Activated T-cell treated with anti-CD3 and anti-CD28 coated beads, Interleukin-2, amount 50 U/mL, for 4 hours (primary cell): Measurements from ENCODE around the gene PFN1. TPM values are rescaled to one million over a fixed set of nuclear protein-coding genes. Genes with fewer than 3 reads are reported as not detected.

Experiments used
- ATAC-seq, 2 donors: fragments of 200-7000 bp; cut with Tn5 transposase; one replicate each; pipeline ENCODE4 v1.10.0; 2021
- DNase-seq: peaks from one replicate; pipeline ENCODE4 v3.0.0-alpha.2; 2020
- H3K27me3 Mint-ChIP-seq: one replicate; pipeline ENCODE4 v1.8.0; 2021; ENCODE audit warnings: low read depth, mixed read lengths
- H3K36me3 Mint-ChIP-seq: one replicate; pipeline ENCODE4 v1.8.0; 2022; ENCODE audit warnings: mixed read lengths; ENCODE audit not compliant: insufficient read depth
- H3K4me1 Mint-ChIP-seq: one replicate; pipeline ENCODE4 v1.8.0; 2021; ENCODE audit warnings: low read depth, mixed read lengths
- H3K4me3 Mint-ChIP-seq: one replicate; pipeline ENCODE4 v1.8.0; 2021; ENCODE audit warnings: mild to moderate bottlenecking, moderate library complexity, mixed read lengths
- H3K9me3 Mint-ChIP-seq: one replicate; pipeline ENCODE4 v1.8.0; 2021; ENCODE audit warnings: mixed read lengths
- total RNA-seq, 3 donors: library from RNA; stranded (reverse); gene quantifications; one replicate each; pipeline ENCODE4 v1.2.1, GENCODE V29; 2021

Gene PFN1
- total RNA-seq, 3 donors from 2014 or later: 1,652 to 1,716 (median 1,674) TPM

DNA sequence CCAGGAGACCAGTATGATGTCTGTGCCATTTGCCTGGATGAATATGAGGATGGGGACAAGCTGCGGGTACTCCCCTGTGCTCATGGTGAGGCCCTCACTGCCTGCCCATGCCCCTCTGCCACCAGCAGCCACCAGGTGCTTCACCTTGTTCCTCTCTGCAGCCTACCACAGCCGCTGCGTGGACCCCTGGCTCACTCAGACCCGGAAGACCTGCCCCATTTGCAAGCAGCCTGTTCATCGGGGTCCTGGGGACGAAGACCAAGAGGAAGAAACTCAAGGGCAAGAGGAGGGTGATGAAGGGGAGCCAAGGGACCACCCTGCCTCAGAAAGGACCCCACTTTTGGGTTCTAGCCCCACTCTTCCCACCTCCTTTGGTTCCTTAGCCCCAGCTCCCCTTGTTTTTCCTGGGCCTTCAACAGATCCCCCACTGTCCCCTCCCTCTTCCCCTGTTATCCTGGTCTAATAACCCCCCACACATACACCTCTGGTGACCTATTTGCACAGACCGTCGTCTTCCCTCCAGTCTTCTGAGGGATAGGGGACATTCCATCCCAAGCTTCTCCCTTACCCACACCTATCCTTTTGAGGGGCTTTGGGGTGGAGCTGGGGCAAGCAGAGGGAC, 3.7 kb downstream of the PFN1 start:
- H3K4me3 Mint-ChIP-seq: peak overlapping the region; percentile 94
- peaks cover 55% of the 10 kb centered on the region for H3K4me1 Mint-ChIP-seq
- no peaks in the 10 kb centered on the region for H3K27me3 Mint-ChIP-seq
- peaks cover 43% of the 10 kb centered on the region for H3K36me3 Mint-ChIP-seq
- ATAC-seq (no peak), DNase-seq (no peak)
- H3K9me3 Mint-ChIP-seq: no peaks in the 10 kb centered on the region

DNA sequence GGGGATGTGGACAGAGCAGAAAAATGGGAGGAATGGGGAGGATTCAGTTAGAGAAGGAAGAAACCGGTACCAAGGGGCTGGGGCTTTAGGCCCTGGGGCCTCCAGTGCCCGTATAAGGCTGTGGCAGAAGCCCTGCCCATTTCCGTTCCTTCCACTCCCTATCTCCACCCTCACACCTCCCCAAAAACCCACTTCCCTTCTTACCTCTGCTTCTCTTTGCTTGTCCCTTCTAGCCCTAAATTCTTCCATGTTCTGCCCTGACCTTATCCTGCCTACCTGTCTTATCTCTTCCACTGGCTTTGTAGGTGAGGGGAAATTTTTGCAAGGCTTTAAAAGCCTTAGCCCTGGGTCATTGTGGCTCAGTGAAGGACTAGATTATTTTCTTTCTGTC, 4.2 kb downstream of the PFN1 start:
- H3K4me1 Mint-ChIP-seq: peaks cover 57% of the 10 kb centered on the region
- peaks cover 43% of the 10 kb centered on the region for H3K36me3 Mint-ChIP-seq
- H3K4me3 Mint-ChIP-seq: peak overlapping the region; percentile 94
- H3K27me3 Mint-ChIP-seq: no peaks in the 10 kb centered on the region
- DNase-seq (no peak), ATAC-seq (no peak)
- no peaks in the 10 kb centered on the region for H3K9me3 Mint-ChIP-seq

DNA sequence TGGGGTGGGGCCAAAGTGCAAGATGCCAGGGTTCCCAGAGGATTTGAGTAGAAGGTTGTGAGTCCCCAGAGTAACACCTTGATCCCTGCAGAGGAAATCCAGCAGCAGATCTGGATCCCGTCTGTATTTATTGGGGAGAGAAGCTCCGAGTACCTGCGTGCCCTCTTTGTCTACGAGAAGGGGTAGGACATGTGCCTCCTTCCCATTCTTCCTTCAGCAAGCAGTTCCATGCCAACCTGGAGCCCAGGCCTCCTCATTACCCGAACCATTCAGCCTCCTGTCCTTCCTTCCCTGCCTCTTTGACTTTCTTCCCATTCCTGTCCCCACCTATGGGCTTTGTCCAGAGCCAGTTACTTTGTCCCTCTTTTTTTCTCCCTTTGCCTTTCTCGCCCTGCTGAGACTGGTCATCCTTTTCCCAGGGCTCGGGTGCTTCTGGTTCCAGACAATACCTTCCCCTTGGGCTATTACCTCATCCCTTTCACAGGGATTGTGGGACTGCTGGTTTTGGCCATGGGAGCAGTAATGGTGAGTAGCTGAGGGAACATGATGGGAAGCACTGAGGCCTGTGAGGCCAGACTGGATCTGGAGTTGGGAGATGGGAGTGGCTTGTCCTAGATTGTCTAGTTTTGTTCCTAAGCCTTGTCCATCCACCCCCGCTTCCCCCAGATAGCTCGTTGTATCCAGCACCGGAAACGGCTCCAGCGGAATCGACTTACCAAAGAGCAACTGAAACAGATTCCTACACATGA, 5.4 kb downstream of the PFN1 start:
- no peak for DNase-seq
- H3K4me1 Mint-ChIP-seq: peaks cover 68% of the 10 kb centered on the region

DNA sequence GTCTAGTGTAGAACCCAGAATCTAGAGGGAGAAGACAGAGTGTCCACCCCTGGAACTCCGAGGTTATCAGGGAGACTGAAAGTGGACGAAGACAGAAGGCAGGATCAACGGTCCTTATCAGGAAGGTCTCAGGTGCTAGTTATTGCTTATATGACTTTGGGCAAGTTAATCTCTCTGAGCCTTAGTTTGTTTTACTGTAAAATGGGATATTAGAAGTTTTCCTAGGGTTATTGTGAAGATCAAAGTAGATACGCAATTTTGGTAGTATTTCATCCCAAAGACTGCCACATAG, 7.1 kb downstream of the PFN1 start:
- no peaks in the 10 kb centered on the region for H3K27me3 Mint-ChIP-seq
- H3K4me3 Mint-ChIP-seq: peak overlapping the region; percentile 95
- peaks cover 63% of the 10 kb centered on the region for H3K4me1 Mint-ChIP-seq
- H3K36me3 Mint-ChIP-seq: peaks cover 36% of the 10 kb centered on the region
- DNase-seq (no peak), ATAC-seq (no peak)
- H3K9me3 Mint-ChIP-seq: no peaks in the 10 kb centered on the region

More for the DNA sequence above, 5.4 kb downstream of the PFN1 start:
- Mint-ChIP-seq H3K36me3 (peaks cover 43% of the 10 kb centered on the region), H3K27me3 (no peaks in the 10 kb centered on the region), H3K4me3 (peak overlapping the region; percentile 95), H3K9me3 (no peaks in the 10 kb centered on the region)
- ATAC-seq: no peak

DNA sequence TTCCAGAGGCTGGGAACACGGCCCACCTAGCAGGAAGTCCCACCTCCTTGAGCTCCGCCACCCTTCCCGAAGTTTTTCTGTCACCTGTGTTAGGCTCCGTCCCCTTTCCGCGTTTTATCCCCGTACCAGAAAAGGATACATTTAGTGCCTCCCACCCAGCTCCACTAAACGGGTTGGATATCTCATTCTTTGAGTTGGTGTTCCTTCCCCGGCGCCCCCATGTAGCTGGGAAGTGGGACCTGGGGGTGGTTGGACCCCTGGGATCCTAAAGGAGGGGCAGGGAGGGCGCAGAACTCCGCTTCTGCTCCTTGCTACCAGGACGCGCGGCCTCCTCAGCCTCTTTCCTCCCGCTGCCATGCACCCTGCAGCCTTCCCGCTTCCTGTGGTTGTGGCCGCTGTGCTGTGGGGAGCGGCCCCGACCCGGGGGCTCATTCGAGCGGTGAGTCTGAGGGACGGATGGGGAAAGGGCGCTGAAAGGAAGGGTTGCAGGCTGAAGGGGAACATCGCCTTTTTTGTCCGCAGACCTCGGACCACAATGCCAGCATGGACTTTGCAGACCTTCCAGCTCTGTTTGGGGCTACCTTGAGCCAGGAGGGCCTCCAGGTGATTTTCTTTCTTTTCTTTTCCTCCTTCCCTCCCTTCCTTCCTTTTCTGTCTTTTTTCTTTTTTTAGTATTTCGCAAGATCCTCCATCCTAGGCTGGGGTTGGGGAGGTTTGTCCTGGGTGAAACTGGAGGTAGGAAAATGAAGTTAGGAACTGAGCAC, 7.6 kb downstream of the PFN1 start:
- no peaks in the 10 kb centered on the region for H3K9me3 Mint-ChIP-seq
- peak; percentile 2 for ATAC-seq

DNA sequence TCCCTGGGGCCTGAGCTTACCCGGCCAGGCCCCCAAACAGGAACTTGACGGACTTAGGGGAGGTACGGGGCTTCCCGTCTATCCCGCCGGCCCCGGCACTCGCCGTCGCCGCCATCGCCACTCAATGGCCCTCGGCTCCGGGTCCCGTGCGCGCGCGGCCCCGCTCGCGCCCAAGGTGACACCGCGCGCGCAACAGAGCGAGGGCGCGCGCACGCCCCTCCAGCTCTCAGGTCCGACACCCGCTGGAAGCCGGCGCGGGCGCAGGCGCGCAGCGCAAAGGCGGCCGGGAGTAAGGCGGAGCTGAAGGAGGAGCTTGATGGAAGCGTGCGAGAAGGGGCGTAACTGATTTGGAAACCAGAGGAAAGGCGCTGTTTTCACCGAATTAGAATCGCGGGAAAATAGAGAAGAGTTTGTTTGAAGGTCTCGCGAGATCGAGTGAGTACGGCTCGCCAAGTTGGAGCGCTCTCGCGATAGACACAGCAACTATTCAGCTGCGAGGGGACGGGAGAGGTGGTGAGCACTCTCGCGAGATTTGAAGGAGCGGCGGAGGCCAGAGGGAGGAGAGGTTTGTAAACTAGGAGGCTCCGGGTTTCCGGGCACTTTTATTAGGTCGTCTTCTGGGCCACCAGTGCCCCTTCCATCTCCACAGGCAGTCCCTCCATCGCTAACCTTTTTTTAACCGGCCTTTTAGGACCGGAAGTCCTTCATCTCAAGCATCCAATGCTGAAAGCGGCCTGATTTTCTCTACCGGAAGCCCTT, 8.4 kb downstream of the PFN1 start, which contains the start of the genes RNF167 and SLC25A11:
TSS of gene RNF167 (plus strand) at position 473 of the 759 bp plus-strand sequence. CDS start 642 bp downstream, outside the sequence.
TSS of gene SLC25A11 (minus strand) at position 251 of the 759 bp plus-strand sequence. CDS start at position 115, 136 bp downstream.
- Mint-ChIP-seq H3K36me3 (peaks cover 26% of the 10 kb centered on the region), H3K4me3 (peak within 1 kb of the TSS; percentile 95), H3K9me3 (no peaks in the 10 kb centered on the region), H3K27me3 (no peaks in the 10 kb centered on the region), H3K4me1 (peaks cover 57% of the 10 kb centered on the region)
- DNase-seq (peak; percentile 93), ATAC-seq (peak; percentile 87 to 88)

More for the DNA sequence above, 7.6 kb downstream of the PFN1 start:
- Mint-ChIP-seq H3K4me1 (peaks cover 65% of the 10 kb centered on the region), H3K4me3 (peak overlapping the region; percentile 95), H3K27me3 (no peaks in the 10 kb centered on the region), H3K36me3 (peaks cover 33% of the 10 kb centered on the region)
- DNase-seq: no peak

DNA sequence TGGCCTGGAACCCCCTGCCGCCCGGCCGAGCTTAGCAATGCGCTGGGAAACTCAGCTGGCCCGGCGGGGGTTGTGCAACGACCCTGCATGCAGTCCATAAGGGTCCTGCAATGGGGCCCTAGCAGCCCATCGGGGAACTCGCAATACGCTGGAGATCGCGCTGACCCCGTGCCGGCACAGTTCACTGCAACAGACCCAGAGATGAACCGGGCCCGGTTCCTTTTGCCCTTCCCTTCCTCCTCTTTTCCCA, 8.9 kb downstream of the PFN1 start:
- Mint-ChIP-seq H3K36me3 (peaks cover 22% of the 10 kb centered on the region), H3K27me3 (no peaks in the 10 kb centered on the region), H3K4me1 (peaks cover 55% of the 10 kb centered on the region), H3K9me3 (no peaks in the 10 kb centered on the region), H3K4me3 (peak overlapping the region; percentile 95)
- no peak for DNase-seq
- peak; percentile 3 to 5 for ATAC-seq

DNA sequence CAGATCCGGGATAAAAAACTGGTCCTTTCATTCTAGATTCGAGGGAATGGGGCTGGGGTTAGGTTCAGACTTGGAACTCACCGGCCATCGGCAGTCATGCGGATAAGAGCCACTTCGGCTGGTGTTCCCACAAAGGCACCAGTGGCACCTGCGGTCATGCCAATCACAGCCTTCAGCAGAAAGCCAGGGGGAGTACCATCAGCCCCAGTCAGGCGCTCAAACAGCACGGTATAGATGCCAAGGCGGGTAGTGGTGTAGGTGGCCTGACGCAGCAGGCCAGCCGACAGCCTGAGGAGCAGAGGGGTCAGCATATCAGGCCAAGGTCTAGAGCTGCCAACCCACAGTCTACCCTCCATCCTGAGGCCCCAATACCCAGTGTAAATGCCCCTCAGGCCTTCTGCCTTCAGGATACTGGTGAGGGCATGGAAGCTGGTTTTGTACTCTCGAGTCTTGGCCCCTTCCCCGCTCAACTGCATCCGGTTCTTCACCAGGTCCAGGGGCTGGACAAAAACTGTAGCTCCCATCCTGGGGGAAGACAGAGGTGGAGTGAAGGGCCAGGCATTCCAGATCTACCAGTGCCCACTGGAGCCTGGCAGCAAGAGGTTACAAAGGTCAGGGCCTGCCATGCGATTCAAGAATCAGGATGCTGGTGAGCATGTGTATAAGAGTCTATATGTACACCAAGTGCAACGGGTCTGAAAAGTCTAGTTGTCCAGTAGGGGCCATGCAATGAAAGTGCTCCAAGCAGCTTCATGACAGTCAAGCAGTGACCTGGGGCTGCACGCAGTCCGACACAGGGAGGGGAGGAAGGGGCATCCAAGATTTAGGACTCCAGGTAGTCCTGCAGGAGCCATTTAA, 9.4 kb downstream of the PFN1 start:
- H3K27me3 Mint-ChIP-seq: no peaks in the 10 kb centered on the region
- peak overlapping the region; percentile 95 for H3K4me3 Mint-ChIP-seq
- H3K4me1 Mint-ChIP-seq: peaks cover 55% of the 10 kb centered on the region
- ATAC-seq (no peak), DNase-seq (no peak)
- H3K36me3 Mint-ChIP-seq: peaks cover 17% of the 10 kb centered on the region
- no peaks in the 10 kb centered on the region for H3K9me3 Mint-ChIP-seq

DNA sequence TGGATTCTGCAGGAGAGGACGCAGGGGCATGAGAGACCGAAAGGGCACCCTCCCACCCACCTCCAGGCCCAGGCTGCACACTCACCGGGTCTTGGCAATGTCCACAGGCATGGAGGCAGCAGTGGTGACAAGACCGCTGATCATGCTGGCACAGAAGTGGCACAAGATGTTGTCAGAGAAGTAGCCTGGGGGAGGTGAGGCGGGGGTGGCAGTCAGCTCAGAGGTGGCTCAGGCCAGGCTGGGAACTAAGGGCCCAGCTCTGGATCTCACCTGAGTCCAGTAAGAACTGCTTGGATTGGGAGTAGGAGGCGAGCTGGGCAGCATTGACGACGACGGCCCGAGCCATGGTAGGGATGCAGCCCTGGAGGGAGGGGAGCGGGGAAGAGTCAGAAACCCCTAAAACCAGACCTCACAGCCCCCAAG, 10.2 kb downstream of the PFN1 start:
- Mint-ChIP-seq H3K9me3 (no peaks in the 10 kb centered on the region), H3K27me3 (no peaks in the 10 kb centered on the region), H3K36me3 (peaks cover 14% of the 10 kb centered on the region), H3K4me1 (peaks cover 54% of the 10 kb centered on the region), H3K4me3 (peak overlapping the region; percentile 95)
- DNase-seq (no peak), ATAC-seq (no peak)

DNA sequence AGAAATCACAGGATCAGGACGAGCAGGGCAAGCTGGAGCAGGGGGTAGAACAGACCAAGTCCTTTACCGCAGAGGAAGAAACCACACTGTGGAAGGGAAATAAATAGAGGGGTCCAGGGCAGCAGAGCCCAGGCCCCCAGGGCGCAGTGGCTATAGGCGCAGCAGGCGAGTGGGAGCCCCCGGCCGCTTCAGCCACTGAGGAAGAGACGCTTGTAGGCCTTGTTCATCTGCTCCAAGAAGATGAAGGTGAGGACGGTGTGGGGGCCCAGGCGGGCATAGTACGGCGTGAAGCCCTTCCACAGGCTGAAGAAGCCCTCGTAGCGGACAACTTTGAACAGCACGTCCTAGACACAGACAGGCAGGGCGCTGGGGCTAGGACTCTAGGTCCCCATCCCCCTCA, 10.8 kb downstream of the PFN1 start:
- Mint-ChIP-seq H3K27me3 (no peaks in the 10 kb centered on the region), H3K9me3 (no peaks in the 10 kb centered on the region), H3K4me1 (peaks cover 50% of the 10 kb centered on the region), H3K36me3 (peaks cover 13% of the 10 kb centered on the region), H3K4me3 (peak overlapping the region; percentile 95)
- DNase-seq: no peak
- ATAC-seq: no peak

DNA sequence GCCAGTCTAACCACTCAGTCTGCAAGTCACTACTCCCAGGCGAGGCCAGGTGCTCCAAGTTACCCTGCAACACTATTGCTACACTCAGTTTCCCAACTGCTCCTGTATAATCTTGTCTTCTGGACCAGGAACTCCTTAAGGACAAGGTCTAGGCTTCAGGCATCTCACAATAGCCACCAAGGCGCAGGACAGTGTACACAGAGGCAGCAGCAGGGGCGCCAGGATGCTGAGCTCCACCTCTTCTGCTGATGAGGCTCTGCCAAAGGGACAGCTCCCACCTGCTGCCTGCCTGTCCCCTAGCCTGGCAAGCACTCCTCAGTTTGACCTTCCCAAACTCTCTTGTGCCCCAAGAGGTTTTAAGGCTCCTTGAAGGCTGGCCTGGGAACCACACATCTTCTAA, 11.9 kb downstream of the PFN1 start:
- peaks cover 7% of the 10 kb centered on the region for H3K36me3 Mint-ChIP-seq
- peaks cover 43% of the 10 kb centered on the region for H3K4me1 Mint-ChIP-seq
- no peaks in the 10 kb centered on the region for H3K9me3 Mint-ChIP-seq
- no peak overlapping the region for H3K4me3 Mint-ChIP-seq
- ATAC-seq (no peak), DNase-seq (no peak)
- H3K27me3 Mint-ChIP-seq: no peaks in the 10 kb centered on the region

DNA sequence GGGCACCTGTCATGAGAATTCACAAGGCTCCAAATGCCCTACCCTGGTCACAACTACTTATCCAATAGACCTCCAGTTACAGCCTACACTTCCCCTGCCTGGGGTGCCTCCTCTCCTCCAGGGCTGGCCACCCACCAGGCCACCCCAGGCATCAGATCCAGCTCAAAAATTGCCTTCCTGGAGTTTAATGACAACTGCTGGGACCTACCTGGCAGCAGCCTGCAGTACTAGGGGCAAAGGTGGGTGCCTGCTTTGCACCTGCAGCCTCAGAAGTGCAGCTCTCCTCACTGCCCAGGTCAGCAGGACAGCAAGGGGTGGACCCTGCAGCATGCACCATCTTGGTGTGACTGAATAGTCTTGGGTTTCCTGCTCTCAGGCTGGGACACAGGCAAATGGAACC, 12.7 kb downstream of the PFN1 start:
- Mint-ChIP-seq H3K4me3 (no peak overlapping the region), H3K9me3 (no peaks in the 10 kb centered on the region), H3K27me3 (no peaks in the 10 kb centered on the region), H3K4me1 (peaks cover 38% of the 10 kb centered on the region), H3K36me3 (peaks cover 7% of the 10 kb centered on the region)
- no peak for DNase-seq
- no peak for ATAC-seq

DNA sequence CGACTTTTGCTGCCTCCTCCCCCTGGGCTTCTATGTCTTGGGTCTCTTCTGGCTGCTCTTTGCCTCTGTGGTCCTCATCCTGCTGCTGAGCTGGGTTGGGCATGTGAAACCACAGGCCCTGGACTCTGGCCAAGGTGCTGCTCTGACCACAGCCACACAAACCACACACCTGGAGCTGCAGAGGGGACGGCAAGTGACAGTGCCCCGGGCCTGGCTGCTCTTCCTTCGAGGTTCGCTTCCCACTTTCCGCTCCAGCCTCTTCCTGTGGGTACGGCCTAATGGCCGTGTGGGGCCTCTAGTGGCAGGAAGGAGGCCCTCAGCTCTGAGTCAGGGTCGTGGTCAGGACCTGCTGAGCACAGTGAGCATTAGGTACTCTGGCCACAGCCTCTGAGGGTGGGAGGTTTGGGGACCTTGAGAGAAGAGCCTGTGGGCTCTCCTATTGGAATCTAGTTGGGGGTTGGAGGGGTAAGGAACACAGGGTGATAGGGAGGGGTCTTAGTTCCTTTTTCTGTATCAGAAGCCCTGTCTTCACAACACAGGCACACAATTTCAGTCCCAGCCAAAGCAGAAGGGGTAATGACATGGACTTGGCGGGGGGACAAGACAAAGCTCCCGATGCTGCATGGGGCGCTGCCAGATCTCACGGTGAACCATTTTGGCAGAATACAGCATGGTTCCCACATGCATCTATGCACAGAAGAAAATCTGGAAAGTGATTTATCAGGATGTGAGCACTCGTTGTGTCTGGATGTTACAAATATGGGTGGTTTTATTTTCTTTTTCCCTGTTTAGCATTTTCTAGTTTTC, 14.0 kb downstream of the PFN1 start:
- Mint-ChIP-seq H3K36me3 (peaks cover 7% of the 10 kb centered on the region), H3K4me1 (peaks cover 38% of the 10 kb centered on the region), H3K27me3 (no peaks in the 10 kb centered on the region), H3K9me3 (no peaks in the 10 kb centered on the region), H3K4me3 (no peak overlapping the region)
- ATAC-seq: peak in 1 of 2 donors; percentile 20
- DNase-seq: no peak
